Endothelial cell of umbilical vein (primary cell): ENCODE results near the gene CDC25C. TPM values are rescaled to one million over a fixed set of nuclear protein-coding genes. Genes with fewer than 3 reads are reported as not detected.

Source experiments
- BruUV-seq: library from RNA; stranded (reverse); fragments of 400-500 nt; replicated peaks from 2 replicates; lab custom pipeline; 2021; lab: Mats Ljungman, UMichigan
- CTCF ChIA-PET: fragments of 300-600, 350-600 bp; sonication (Branson Sonifier 250); formaldehyde crosslinking; loops from one replicate; lab custom pipeline; 2021; ENCODE audit warnings: antibody characterized with exemption, inconsistent platforms; lab: Charles Lee
- POLR2A ChIA-PET: fragments of 300-600, 350-600 bp; sonication (Branson Sonifier 250); formaldehyde crosslinking; loops from one replicate; lab custom pipeline; 2021; ENCODE audit warnings: antibody characterized with exemption, inconsistent platforms; lab: Charles Lee
- DNase-seq: peaks from one replicate; pipeline ENCODE4 v3.0.0-alpha.2; 2011; ENCODE audit warnings: low read depth, low spot score
- FAIRE-seq: peaks from 2 replicates; lab custom pipeline; 2011; peaks lifted over from hg19 to GRCh38; lab: Jason Lieb, UNC
- H2AFZ ChIP-seq: 2 replicates; pipeline ENCODE4 v1.6.0; 2012; ENCODE audit warnings: low read depth, low read length, control low read depth, inconsistent platforms
- H3K27ac ChIP-seq: 2 replicates; pipeline ENCODE4 v1.5.1; 2011; ENCODE audit warnings: low read depth, mild to moderate bottlenecking, control low read depth, low read length, moderate library complexity; ENCODE audit not compliant: insufficient read depth
- H3K27me3 ChIP-seq, 2 experiments: 2 replicates each; pipeline versions ENCODE4 v1.6.0 to v1.6.1; 2011; ENCODE audit warnings: low read length in 2 of 2, mixed read lengths in 1 of 2; ENCODE audit not compliant: control insufficient read depth in 2 of 2, insufficient read depth in 2 of 2
- H3K36me3 ChIP-seq, 2 experiments: 2 replicates in 1 of 2; 3 replicates in 1 of 2; pipeline ENCODE4 v1.5.1; 2011; ENCODE audit warnings: low read length in 2 of 2, mild to moderate bottlenecking in 1 of 2, moderate library complexity in 1 of 2; ENCODE audit not compliant: control insufficient read depth in 2 of 2, insufficient read depth in 2 of 2; ENCODE audit errors: extremely low read depth in 1 of 2
- H3K4me1 ChIP-seq: 3 replicates; pipeline ENCODE4 v1.5.1; 2011; ENCODE audit warnings: mild to moderate bottlenecking, low read length; ENCODE audit not compliant: control insufficient read depth, insufficient read depth; ENCODE audit errors: extremely low read depth
- H3K4me2 ChIP-seq: 2 replicates; pipeline ENCODE4 v1.6.1; 2011; ENCODE audit warnings: low read length, control low read depth, mixed read lengths; ENCODE audit not compliant: insufficient read depth
- H3K4me3 ChIP-seq, 3 experiments: fragments of 200-600 bp in 1 of 3; sonication (generic), shearing (Covaris generic) in 1 of 3; replicated peaks in 1 of 3; 2 replicates each; pipeline ENCODE4 v1.5.1; 2011 to 2016; ENCODE audit warnings: control low read depth in 3 of 3, low read length in 3 of 3, mild to moderate bottlenecking in 2 of 3, inconsistent platforms in 1 of 3, low read depth in 1 of 3, moderate library complexity in 1 of 3; ENCODE audit not compliant: insufficient read depth in 1 of 3
- H3K79me2 ChIP-seq: 2 replicates; pipeline ENCODE4 v1.6.0; 2012; ENCODE audit warnings: low read length, inconsistent platforms; ENCODE audit not compliant: control insufficient read depth, insufficient read depth
- H3K9ac ChIP-seq: replicated peaks from 2 replicates; pipeline ENCODE3; 2011; ENCODE audit warnings: low read length, control low read depth; ENCODE audit not compliant: insufficient read depth; ENCODE audit errors: extremely low read depth
- H3K9me1 ChIP-seq: replicated peaks from 3 replicates; pipeline ENCODE4 v1.6.0; 2011; ENCODE audit warnings: mild to moderate bottlenecking, low read length; ENCODE audit not compliant: control insufficient read depth, insufficient read depth; ENCODE audit errors: extremely low read depth
- H3K9me3 ChIP-seq: replicated peaks from 2 replicates; pipeline ENCODE4 v1.5.1; 2012; ENCODE audit warnings: low read length, inconsistent platforms; ENCODE audit not compliant: control insufficient read depth, insufficient read depth
- H4K20me1 ChIP-seq: replicated peaks from 2 replicates; pipeline ENCODE3; 2011; ENCODE audit warnings: mild to moderate bottlenecking, low read length; ENCODE audit not compliant: control insufficient read depth, insufficient read depth; ENCODE audit errors: extremely low read depth
- CTCF ChIP-seq, 2 donors: IDR thresholded peaks; 1 replicate in 1 of 2; 2 replicates in 1 of 2; pipeline ENCODE4 v1.5.1; 2011; ENCODE audit warnings: low read length in 2 of 2, mild to moderate bottlenecking in 2 of 2, moderate library complexity in 2 of 2, control low read depth in 1 of 2, inconsistent platforms in 1 of 2, low read depth in 1 of 2; ENCODE audit not compliant: insufficient read depth in 1 of 2; ENCODE audit errors: extremely low read depth in 1 of 2
- EZH2 ChIP-seq: IDR thresholded peaks from 2 replicates; pipeline ENCODE4 v1.6.1; 2012; ENCODE audit warnings: borderline replicate concordance, low read depth, mild to moderate bottlenecking, moderate library complexity, low read length, inconsistent platforms; ENCODE audit not compliant: severe bottlenecking
- FOS ChIP-seq: IDR thresholded peaks from 2 replicates; pipeline ENCODE4 v1.6.1; 2011; ENCODE audit warnings: mild to moderate bottlenecking, low read length, moderate library complexity, borderline replicate concordance; ENCODE audit not compliant: insufficient read depth
- GATA2 ChIP-seq: IDR thresholded peaks from 2 replicates; pipeline ENCODE4 v1.7.0; 2011; ENCODE audit warnings: low read depth, mild to moderate bottlenecking, moderate library complexity, mixed read lengths, low read length; ENCODE audit not compliant: insufficient read length, insufficient read depth
- JUN ChIP-seq: IDR thresholded peaks from 2 replicates; pipeline ENCODE4 v1.6.1; 2011; ENCODE audit warnings: borderline replicate concordance, low read depth; ENCODE audit not compliant: insufficient read length, insufficient read depth
- MYC ChIP-seq: IDR thresholded peaks from one replicate; pipeline ENCODE4 v1.6.1; 2011; ENCODE audit warnings: mild to moderate bottlenecking, low read depth, low read length
- POLR2A ChIP-seq: IDR thresholded peaks from 2 replicates; pipeline ENCODE4 v1.6.1; 2012; ENCODE audit warnings: low read depth, mild to moderate bottlenecking, control low read depth, low read length
- POLR2AphosphoS5 ChIP-seq: IDR thresholded peaks from 2 replicates; pipeline ENCODE4 v1.6.1; 2012; ENCODE audit warnings: low read depth, mild to moderate bottlenecking, control low read depth, low read length, moderate library complexity; ENCODE audit not compliant: insufficient read depth
- dilution Hi-C: fragments of 300-500 bp; cut with MboI; formaldehyde crosslinking; loops from one replicate; pipeline ENCODE4 v1.15.0; 2019; ENCODE audit warnings: low sequenced_read_pairs; ENCODE audit not compliant: extremely low pct_ligation_motif_present
- intact Hi-C: fragments of 100-400 bp; cut with micrococcal nuclease; formaldehyde crosslinking; loops from one replicate; pipeline ENCODE4 v1.10.0; 2022
- polyA plus RNA-seq, 4 experiments: library from polyadenylated mRNA; depleted of rRNA in 3 of 4; stranded (reverse) in 3 of 4; unstranded in 1 of 4; fragments of >200 nt; gene quantifications; 2 replicates each; pipeline versions ENCODE4 v1.2.1 to v1.2.3, GENCODE V29; 2011 to 2012; ENCODE audit warnings: missing spikeins in 1 of 4
- total RNA-seq: library from RNA; stranded (reverse); gene quantifications from 2 replicates; pipeline ENCODE4 v1.2.3, GENCODE V29; 2021
- TF ChIP-seq, protein P1 (sequence below): IDR thresholded peaks from 2 replicates; pipeline ENCODE4 v1.6.1; 2011; ENCODE audit not compliant: insufficient read depth, insufficient read length

Gene CDC25C
- total and polyA plus RNA-seq, 2 donors (not counting 3 experiments of a cell fraction or from before 2014, with no cell fraction given): 8.1 to 13.6 TPM

- dilution Hi-C loops (no loop called here), intact Hi-C loops (no loop called here)
- Histone ChIP-seq H3K9me1 (no peaks in the 10 kb centered on the region), H2AFZ (no peak overlapping the region), H3K4me1 (peaks cover 2% of the 10 kb centered on the region), H4K20me1 (no peaks in the 10 kb centered on the region), H3K9me3 (no peaks in the 10 kb centered on the region), H3K4me2 (no peak overlapping the region), H3K27me3 (peaks cover 5 to 15% of the 10 kb centered on the region in 2 experiments), H3K4me3 (no peak overlapping the region), H3K9ac (no peak overlapping the region), H3K79me2 (no peaks in the 10 kb centered on the region), H3K36me3 (no peaks in the 10 kb centered on the region), H3K27ac (no peak overlapping the region)
- CTCF ChIA-PET: interaction anchor here (0.8 to 1.2 kb wide), 4 partner anchors 9 to 19 kb away, joined by 3 read pairs; no protein-coding TSS in a partner anchor
- no peak for FAIRE-seq
- TF ChIP-seq POLR2AphosphoS5: no peak
- TF ChIP-seq CTCF (IDR thresholded peaks at IDR 0.05; ENCODE audit: extremely low read depth in 1 of 2, insufficient read depth in 1 of 2, low read depth in 1 of 2, low read length in 2 of 2): no peak
- TF ChIP-seq EZH2: no peak
- no peak for TF ChIP-seq FOS
- TF ChIP-seq POLR2A: no peak
- no peak for TF ChIP-seq MYC
- TF ChIP-seq, protein P1, sequence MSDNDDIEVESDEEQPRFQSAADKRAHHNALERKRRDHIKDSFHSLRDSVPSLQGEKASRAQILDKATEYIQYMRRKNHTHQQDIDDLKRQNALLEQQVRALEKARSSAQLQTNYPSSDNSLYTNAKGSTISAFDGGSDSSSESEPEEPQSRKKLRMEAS: no peak
- no peak for TF ChIP-seq JUN
- TF ChIP-seq GATA2: no peak
- no TSS peak for BruUV-seq
- POLR2A ChIA-PET: interaction anchor here (1.0 kb wide), 1 partner anchor 27 kb away, joined by 4 read pairs; the partner anchor contains the start of gene CDC23
- no peak for DNase-seq
Measured at GRCh38 chr5:138240650-138241385, 90.8 kb downstream of the CDC25C start.
